22Rv1 (cell line): Measurements from ENCODE around the gene PREX1.

Experiments used
- ZFX ChIP-seq: fragments of 450-650 bp; IDR thresholded peaks from 2 replicates; pipeline ENCODE4 v1.6.1; 2017; ENCODE audit warnings: antibody characterized with exemption, borderline replicate concordance
- TF ChIP-seq, protein P1 (sequence below): fragments of 450-650 bp; IDR thresholded peaks from 2 replicates; pipeline ENCODE4 v1.5.1; 2017; ENCODE audit warnings: mild to moderate bottlenecking

DNA sequence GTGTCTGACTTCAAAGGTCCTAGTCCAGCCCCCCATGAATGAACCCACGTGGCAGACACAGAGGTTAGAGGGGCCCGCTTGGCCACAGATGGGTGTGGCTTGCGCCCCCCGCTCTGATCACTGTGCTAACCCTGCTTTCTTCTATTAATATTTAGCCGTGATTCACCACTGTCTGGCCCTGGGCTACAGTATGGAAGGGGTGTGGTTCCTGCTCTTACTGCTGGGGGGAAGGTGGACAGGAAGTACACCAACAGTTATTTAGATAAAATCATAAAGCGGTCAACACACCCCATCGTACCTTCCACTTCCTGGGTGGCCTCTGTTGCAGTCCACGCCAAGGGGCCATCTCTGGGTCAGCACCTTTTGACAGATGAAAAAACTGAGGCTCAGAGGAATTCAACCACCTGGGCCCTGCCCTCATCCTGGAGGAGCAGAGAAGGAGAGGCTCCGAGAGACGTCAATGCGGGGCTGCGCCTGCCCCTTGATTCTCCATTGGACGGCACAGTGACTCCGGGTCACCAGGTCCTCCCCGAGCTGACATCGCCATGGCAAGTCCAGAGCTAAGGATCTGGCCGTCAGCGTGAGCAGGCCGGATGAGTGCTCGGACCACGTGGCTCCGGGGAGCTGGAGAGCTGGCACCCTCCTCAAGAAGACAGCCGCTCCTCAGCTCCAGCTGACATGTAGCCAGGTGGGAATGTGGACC, 206.3 kb downstream of the PREX1 start:
- TF ChIP-seq, protein P1, sequence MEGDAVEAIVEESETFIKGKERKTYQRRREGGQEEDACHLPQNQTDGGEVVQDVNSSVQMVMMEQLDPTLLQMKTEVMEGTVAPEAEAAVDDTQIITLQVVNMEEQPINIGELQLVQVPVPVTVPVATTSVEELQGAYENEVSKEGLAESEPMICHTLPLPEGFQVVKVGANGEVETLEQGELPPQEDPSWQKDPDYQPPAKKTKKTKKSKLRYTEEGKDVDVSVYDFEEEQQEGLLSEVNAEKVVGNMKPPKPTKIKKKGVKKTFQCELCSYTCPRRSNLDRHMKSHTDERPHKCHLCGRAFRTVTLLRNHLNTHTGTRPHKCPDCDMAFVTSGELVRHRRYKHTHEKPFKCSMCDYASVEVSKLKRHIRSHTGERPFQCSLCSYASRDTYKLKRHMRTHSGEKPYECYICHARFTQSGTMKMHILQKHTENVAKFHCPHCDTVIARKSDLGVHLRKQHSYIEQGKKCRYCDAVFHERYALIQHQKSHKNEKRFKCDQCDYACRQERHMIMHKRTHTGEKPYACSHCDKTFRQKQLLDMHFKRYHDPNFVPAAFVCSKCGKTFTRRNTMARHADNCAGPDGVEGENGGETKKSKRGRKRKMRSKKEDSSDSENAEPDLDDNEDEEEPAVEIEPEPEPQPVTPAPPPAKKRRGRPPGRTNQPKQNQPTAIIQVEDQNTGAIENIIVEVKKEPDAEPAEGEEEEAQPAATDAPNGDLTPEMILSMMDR: no peak
- no peak for TF ChIP-seq ZFX
